HepG2 (cell line): Measurements from ENCODE around the gene PGK1. TPM values are rescaled to one million over a fixed set of nuclear protein-coding genes. Genes with fewer than 3 reads are reported as not detected.

Experiments
- GATAD2A ChIP-seq: IDR thresholded peaks from 2 replicates; pipeline ENCODE4 v1.6.1; 2016
- GFI1 ChIP-seq: sonication (generic); formaldehyde crosslinking; IDR thresholded peaks from 2 replicates; pipeline ENCODE4 v1.5.0; 2020; ENCODE audit warnings: missing genetic modification reagents, mild to moderate bottlenecking, borderline replicate concordance
- HHEX ChIP-seq: IDR thresholded peaks from 2 replicates; pipeline ENCODE4 v1.6.1; 2016; ENCODE audit warnings: control low read depth
- KIAA2018 ChIP-seq: sonication (generic); formaldehyde crosslinking; IDR thresholded peaks from 2 replicates; pipeline ENCODE4 v1.5.0; 2020; ENCODE audit warnings: mild to moderate bottlenecking, missing genetic modification reagents, borderline replicate concordance
- MLXIP ChIP-seq: sonication (generic); formaldehyde crosslinking; IDR thresholded peaks from 2 replicates; pipeline ENCODE4 v1.9.0; 2021; ENCODE audit warnings: missing genetic modification reagents, borderline replicate concordance
- PHF5A ChIP-seq: IDR thresholded peaks from one replicate; pipeline ENCODE4 v1.6.1; 2018; ENCODE audit warnings: low read depth, missing genetic modification reagents; ENCODE audit not compliant: unreplicated experiment
- PPARG ChIP-seq: conservative IDR thresholded peaks from 2 replicates; pipeline ENCODE4 v1.6.1; 2016; ENCODE audit warnings: missing biosample characterization, missing genetic modification reagents
- RBFOX2 ChIP-seq: fragments of 200-400 bp; formaldehyde crosslinking; IDR thresholded peaks from 2 replicates; pipeline ENCODE4 v1.6.1; 2017; ENCODE audit warnings: low read depth, mild to moderate bottlenecking, low read length
- RFXAP ChIP-seq: sonication (generic); formaldehyde crosslinking; IDR thresholded peaks from 2 replicates; pipeline ENCODE4 v1.4.0; 2020; ENCODE audit warnings: missing genetic modification reagents, borderline replicate concordance
- ZNF12 ChIP-seq: sonication (generic); formaldehyde crosslinking; IDR thresholded peaks from 2 replicates; pipeline ENCODE4 v1.5.0; 2020; ENCODE audit warnings: missing genetic modification reagents
- ZNF20 ChIP-seq: sonication (generic); formaldehyde crosslinking; IDR thresholded peaks from 2 replicates; pipeline ENCODE4 v1.4.0; 2020; ENCODE audit warnings: mild to moderate bottlenecking, moderate library complexity, missing genetic modification reagents
- ZNF280B ChIP-seq: sonication (generic); formaldehyde crosslinking; IDR thresholded peaks from 2 replicates; pipeline ENCODE4 v1.5.0; 2020; ENCODE audit warnings: missing genetic modification reagents, mild to moderate bottlenecking, borderline replicate concordance
- ZNF451 ChIP-seq: sonication (generic); formaldehyde crosslinking; IDR thresholded peaks from 2 replicates; pipeline ENCODE4 v1.5.0; 2020; ENCODE audit warnings: mild to moderate bottlenecking, missing genetic modification reagents
- ZNF597 ChIP-seq: sonication (generic); formaldehyde crosslinking; IDR thresholded peaks from 2 replicates; pipeline ENCODE4 v1.5.0; 2020; ENCODE audit warnings: missing genetic modification reagents
- ZNF766 ChIP-seq: sonication (generic); formaldehyde crosslinking; IDR thresholded peaks from 2 replicates; pipeline ENCODE4 v1.5.0; 2020; ENCODE audit warnings: missing genetic modification reagents, borderline replicate concordance
- polyA plus RNA-seq, 8 experiments: library from polyadenylated mRNA; depleted of rRNA in 3 of 8; stranded (reverse) in 7 of 8; unstranded in 1 of 8; fragments of >200 nt; fragmentation: Illumina TruSeq in 4 of 8; extraction: Trizol in 4 of 8; gene quantifications; 2 replicates each; pipeline versions ENCODE4 v1.2.1 to v1.2.3, GENCODE V29; 2011 to 2016; ENCODE audit warnings: low read depth in 4 of 8, missing spikeins in 1 of 8, mixed read lengths in 1 of 8; ENCODE audit not compliant: insufficient read depth in 1 of 8
- total RNA-seq, 5 experiments: library from RNA; depleted of rRNA; stranded (reverse); fragments of >200 nt; fragmentation: Illumina TruSeq; extraction: Trizol; gene quantifications; 2 replicates each; pipeline ENCODE4 v1.2.3, GENCODE V29; 2016; ENCODE audit warnings: low read depth in 1 of 5

The PGK1 gene
- total and polyA plus RNA-seq, 2 of the 13 experiments (the other 11 are each of a cell fraction or from before 2014, with no cell fraction given): 325 to 1,274 TPM

- TF ChIP-seq GFI1 (CRISPR knock-in tag): peak; percentile 67; the same call in 1 of the 2 replicates
- TF ChIP-seq ZNF766 (CRISPR knock-in tag): peak; percentile 67; the same call in 1 of the 2 replicates
- TF ChIP-seq RBFOX2: peak; percentile 86
- peak; percentile 36; the same call in 1 of the 2 replicates for TF ChIP-seq ZNF12 (CRISPR knock-in tag)
- peak; percentile 54; the same call in 1 of the 2 replicates for TF ChIP-seq GATAD2A
- no peak for TF ChIP-seq HHEX (CRISPR knock-in tag)
- TF ChIP-seq PPARG (CRISPR knock-in tag): no peak
- TF ChIP-seq PHF5A (CRISPR knock-in tag): no peak
- TF ChIP-seq MLXIP (CRISPR knock-in tag): no peak
- TF ChIP-seq RFXAP: peak; percentile 78; the same call in 1 of the 2 replicates
- no peak for TF ChIP-seq ZNF597 (CRISPR knock-in tag)
- TF ChIP-seq ZNF280B (CRISPR knock-in tag): peak; percentile 66; the same call in 1 of the 2 replicates
- TF ChIP-seq ZNF20 (CRISPR knock-in tag): no peak
- TF ChIP-seq ZNF451 (CRISPR knock-in tag): peak; percentile 60; the same call in 1 of the 2 replicates
- no peak for TF ChIP-seq KIAA2018
These were observed at the start of gene PGK1 (continued) for GRCh38 chrX:78103623-78104446.
